Gastroesophageal sphincter (tissue), 3 donors: ENCODE results near the gene NAV2.

Experiments used
- CTCF ChIP-seq, 4 experiments: fragments of 200-600 bp in 2 of 4; fragments of 450-650 bp in 2 of 4; sonication (generic) in 1 of 4; IDR thresholded peaks; one replicate each; pipeline ENCODE4 v1.5.1; 2017 to 2019; ENCODE audit warnings: antibody characterized with exemption in 4 of 4, mild to moderate bottlenecking in 2 of 4, moderate library complexity in 2 of 4
- POLR2AphosphoS5 ChIP-seq: sonication (generic); formaldehyde crosslinking; IDR thresholded peaks from one replicate; pipeline ENCODE4 v1.6.1; 2017; ENCODE audit warnings: antibody characterized with exemption

- TF ChIP-seq CTCF (IDR thresholded peaks at IDR 0.05) (no peak), POLR2AphosphoS5 (no peak)
Measured at GRCh38 chr11:19800714-19801519, 88.3 kb downstream of the NAV2 start.
